DMS53 treated with DMSO at 0.1 percent for 48 hours (cell line): ENCODE results near the gene SVIL.
"Not testable (repeated sequence)": the region's sequence is repeated elsewhere in the genome, so short reads cannot be mapped to it uniquely, and the experiment has no call there.

ENCODE experiments used
- DNase-seq: peaks from one replicate; lab custom pipeline; 2025; ENCODE audit not compliant: unreplicated experiment; lab: John Stamatoyannopoulos, UW

Gene SVIL

DNA sequence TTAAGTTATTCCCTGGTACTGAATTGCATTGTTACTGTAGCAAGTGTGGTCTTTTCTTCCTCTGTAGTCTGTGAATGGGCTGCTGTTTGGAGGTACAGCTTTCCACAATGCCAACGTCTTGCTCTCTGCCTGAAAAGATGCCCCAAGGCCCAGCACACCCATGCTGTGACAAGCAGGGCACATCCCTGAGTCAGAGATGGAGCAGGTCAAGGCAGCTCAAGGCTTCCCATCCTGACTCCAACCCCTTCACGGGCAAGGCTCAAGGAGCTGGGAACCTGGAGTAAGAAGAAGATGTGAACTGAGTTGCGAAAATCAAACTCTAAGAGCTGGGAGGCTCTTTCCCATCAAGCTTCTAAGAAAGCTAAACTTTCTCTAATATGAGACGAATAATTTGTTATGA lies 27.2 kb downstream of the SVIL start:
- DNase-seq, result no peak

DNA sequence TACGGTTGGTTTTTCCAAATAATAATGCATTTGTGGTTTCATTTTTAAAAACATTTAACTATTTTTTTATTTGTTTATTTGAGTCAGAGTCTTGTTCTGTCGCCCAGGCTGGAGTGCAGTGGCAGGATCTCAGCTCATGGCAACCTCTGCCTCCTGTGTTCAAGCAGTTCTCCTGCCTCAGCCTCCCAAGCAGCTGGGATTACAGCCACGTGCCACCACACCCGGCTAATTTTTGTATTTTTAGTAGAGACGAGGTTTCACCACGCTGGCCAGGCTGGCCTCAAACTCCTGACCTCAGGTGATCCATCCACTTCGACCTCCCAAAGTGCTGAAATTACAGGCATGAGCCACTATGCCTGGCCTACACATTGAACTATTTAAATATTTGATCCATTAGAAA lies 28.1 kb downstream of the SVIL start:
- DNase-seq, result not testable (repeated sequence)

DNA sequence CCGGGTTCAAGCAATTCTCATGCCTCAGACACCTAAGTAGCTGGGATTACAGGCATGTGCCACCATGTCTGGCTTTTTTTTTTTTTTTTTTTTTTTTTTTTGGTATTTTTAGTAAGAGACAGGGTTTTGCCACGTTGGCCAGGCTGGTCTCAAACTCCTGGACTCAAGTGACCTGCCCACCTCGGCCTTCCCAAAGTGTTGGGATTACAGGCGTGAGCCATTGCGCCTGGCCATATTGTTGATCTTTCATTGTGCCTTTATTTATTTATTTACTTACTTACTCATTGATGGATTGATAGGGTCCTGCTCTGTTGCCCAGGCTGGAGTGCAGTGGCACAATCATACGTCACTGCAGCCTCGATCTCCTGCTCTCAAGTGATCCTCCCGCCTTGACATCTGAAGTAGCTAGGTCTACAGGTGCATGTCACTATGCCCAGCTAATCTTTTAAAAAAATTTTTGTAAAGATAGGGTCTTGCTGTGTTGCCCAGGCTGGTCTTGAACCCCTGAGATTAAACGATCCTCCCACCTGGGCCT lies 30.4 kb downstream of the SVIL start:
- no peak for DNase-seq

DNA sequence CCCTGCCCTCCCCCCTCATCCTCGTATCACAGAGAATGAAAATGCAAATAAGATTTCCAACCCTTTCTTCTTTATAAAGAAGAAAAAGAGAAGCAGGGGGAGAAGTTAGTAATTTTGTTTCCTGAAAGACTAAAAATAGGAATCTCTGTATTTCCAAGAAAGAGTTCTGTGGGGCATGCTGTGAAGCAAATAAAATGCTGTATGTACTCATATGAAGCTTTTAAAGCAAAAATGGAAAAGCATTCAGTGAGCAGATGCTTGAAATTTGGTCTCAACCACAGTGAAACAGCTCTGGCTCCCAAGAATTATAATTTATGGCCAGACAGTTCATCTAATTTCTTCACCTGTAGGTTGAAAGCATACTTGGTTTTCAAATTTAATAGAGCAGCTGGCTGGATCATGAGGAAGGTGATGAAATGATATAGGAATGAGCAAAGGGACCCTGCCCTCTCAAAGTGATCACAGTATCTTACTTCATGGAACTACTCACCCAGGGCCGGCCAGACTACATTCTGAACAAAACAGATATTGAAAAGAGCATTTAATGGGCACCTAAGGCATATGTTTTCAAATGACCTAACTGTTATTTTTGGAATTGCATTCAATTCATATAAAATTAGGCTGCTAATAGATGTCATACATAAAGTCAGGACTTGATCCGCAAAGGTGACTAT lies 31.4 kb downstream of the SVIL start:
- DNase-seq, result no peak

DNA sequence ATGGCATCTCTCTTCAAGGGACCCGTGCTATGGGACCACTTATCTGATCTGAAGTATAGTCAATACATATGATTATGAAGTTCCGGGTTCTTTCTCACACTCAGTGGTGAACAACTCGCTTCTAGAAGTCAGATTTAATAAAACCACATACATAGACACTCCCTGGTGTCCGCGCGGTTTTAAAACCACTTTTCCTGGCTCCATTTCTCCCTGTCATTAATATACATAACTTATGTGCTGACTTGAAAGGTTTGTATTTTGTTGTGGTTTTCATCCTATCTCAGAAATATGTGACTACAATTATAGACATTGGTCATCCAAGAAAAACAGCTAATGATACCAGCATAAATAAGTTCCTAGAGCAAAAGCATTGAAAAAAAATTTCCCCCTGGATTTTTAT lies 34.0 kb downstream of the SVIL start:
- DNase-seq, result no peak

DNA sequence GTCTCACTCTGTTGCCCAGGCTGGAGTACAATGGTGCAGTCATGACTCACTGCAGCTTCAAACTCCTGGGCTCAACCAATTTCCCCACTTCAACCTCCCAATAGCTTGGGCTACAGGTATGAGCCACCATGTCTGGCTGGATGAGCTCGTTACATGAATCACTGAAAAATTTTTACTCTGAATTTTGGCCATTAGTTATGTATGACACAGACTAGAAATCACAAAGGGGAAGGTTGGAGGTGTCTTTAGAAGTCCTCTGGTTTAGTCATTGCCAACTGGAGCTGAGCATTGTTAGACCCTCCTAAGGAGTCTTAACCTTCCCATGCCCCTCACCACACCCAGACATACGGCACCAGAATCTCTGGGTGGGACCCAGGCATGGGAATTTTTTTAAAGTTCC lies 34.7 kb downstream of the SVIL start:
- DNase-seq, result no peak

DNA sequence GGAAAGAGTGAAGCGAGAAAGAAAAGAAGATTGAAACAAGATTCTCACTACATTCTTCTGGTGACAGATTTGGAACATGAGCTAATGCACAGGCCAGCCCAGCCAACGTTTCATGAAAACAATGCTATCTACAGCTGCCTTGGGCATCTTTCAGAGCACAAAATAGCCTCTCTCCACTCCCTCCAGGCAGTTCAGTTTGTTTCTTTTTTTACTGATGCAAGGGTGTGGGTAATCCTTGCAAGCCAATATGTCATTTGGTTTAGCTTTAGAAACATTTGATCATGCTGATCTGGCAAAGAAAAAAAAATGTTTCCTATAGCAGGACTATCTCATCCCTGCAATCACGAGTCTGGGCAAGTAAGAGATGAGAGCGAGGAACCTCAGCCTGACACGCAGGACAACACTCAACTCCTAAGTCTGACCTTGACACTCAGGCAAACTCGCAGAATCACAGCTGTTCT lies 35.9 kb downstream of the SVIL start:
- no peak for DNase-seq

DNA sequence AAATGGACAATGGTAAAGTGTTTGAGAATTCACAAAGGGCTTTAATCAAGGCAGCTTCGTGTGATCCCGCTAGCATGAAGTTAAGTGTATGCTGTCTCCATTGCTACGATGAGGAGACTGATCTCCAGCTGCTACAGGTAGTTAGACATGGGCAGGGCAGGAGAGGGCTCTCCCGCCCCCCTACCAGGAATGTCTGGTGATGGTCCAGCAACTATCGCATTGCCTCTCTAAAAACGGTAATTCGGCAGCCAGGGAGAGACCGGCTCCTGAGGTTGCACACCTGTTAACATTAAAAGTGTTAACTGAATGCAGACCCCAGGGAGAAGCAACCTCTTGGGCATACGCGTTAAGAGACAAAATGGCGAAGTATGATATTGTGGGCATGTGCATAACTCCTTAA lies 37.9 kb downstream of the SVIL start:
- DNase-seq, result no peak

DNA sequence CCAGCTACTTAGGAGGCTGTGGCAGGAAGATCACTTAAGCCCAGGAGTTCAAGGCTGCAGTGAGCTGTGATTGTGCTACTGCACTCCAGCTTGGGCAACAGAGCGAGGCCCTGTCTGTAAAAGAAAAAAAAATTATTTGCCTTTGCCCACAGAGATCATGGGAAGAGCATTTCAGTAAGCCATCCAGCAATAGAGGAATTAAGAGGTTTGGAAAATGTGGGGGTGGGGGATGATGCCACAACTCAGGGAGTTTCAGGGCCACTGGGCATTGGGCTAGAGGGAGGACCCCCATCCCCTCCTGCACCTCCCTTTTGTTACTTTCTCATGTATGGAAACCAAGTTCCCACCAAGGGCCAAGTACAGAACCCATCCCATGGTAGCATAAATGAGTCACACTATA lies 38.4 kb downstream of the SVIL start:
- no peak for DNase-seq

DNA sequence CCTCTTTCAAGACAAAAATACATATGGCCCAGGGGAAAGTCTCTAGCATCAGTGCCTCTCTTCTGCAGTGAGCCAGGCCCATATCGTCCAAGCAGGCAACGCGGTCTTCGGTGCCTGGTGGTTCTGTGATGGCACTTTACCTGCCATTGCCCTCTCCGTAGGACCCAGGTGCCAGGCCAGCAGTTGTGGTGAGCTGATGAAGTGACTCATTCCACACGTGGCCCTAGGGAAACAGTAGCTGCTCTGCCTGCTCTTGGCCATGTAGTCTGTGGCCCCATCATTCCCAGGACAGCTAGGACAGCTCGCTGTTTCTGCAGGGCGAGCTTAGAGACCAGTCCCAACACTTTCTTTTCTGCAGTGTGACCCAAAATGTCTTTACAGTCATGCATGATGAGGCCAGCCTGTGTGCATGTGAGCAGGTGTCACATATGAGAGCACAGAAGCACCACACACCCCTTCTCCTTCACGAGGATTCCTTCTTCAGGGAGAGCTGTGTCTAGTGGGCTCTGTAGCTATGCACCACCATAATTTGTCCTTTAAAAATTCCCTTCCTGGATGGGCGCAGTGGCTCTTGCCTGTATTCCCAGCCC lies 39.0 kb downstream of the SVIL start:
- no peak for DNase-seq

DNA sequence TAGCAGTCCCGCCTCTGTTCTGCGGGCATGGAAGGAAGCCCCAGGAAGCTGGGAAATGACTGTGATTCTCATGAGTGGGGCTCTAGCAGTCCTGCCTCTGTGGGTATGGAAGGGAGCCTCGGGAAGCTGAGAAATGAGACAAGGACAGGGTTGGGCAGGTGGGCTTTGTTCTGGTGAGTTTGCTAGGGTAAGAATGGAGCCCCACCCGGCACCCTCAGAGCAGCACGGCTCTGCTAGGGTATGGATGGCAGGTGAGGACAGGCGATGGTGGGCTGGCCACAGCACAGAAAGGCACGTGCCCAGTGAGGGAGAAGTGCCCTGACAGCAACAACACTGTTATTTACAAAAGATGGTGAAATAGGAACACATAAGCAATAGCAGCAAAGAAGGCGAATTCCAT lies 39.6 kb downstream of the SVIL start:
- no peak for DNase-seq

DNA sequence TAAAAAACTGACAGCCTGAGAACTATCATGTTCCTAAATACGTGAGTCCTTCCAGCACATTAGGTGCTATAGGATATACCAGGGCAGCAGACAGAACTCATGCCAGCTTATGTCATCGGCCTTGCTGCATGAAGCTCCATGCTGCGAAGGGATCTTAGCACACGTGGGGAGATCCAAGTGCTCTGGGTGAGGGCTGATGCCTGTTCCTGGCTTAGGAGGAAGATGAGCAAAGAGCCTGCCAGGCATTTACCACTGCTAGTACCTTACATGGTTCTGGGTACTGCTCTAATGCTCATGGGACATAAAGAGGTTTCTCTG lies 43.2 kb downstream of the SVIL start:
- no peak for DNase-seq

DNA sequence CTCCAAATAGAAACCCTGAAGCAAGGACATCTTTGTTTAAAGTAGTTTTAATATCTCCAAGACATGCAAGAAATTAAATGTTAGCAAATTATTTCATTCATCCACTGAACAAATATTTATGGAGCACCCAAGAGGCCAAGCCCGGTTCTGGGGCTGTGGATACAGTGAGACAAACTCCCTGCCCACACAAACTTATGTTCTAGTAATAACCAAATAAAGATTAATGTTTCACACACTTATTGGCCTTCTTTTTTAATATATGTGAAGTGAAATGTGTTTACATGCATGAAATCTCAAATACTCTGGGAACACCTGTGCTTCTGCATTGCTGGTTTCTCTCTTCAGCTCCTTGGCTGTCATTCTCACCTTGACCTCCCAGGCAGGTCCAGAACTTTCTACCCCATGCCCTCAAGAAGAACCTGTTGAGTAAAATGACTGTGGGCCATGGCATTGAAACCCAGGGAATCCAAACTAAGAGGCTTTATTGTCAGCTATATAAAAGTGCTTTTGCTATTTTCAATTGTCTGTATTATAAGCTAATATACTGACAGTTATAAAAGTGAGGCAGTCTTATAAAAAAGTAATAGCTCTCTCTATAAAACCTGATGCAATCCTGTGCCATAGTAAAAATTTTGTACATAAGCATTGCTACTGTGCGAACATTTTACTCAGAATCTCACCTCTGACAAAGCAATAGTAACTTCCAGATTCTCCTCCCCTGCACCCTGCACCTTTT lies 43.7 kb downstream of the SVIL start:
- DNase-seq, result no peak

DNA sequence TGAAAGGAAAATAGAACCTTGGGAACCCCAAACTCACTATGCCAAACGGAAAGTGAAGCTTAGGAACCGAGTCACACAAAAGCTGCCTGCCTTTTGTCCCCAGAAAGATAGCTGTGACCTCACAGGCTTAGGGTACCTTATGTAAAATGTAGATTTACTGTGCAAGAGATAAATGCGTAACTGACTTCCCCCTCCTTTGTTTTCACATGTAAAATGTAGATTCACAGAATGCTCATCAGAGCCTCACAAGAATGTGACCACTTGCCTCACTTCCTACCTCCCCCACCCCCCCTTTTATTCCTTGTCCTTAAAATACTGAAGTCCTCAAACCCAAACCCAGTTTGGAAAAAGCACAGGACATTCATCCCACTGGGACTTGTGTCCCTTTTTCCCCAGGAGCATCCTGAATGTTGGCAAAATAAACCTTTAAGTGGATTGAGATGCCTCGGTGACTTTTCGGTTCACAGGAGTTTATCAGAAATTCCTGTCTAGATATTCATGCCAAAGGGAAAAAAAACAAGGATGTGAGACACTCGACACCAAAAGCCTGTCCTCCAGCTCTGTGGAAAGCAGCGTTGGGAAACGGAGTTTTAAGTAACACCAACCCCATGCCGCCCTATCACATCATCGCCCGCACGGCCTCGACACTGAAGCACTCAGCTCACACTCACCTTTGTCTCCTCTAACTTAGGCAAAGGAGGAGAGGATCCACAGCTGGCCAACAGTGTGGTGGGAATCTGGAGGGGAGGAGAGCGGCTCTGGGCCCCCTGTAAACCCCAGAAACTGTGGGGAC lies 45.9 kb downstream of the SVIL start:
- no peak for DNase-seq

DNA sequence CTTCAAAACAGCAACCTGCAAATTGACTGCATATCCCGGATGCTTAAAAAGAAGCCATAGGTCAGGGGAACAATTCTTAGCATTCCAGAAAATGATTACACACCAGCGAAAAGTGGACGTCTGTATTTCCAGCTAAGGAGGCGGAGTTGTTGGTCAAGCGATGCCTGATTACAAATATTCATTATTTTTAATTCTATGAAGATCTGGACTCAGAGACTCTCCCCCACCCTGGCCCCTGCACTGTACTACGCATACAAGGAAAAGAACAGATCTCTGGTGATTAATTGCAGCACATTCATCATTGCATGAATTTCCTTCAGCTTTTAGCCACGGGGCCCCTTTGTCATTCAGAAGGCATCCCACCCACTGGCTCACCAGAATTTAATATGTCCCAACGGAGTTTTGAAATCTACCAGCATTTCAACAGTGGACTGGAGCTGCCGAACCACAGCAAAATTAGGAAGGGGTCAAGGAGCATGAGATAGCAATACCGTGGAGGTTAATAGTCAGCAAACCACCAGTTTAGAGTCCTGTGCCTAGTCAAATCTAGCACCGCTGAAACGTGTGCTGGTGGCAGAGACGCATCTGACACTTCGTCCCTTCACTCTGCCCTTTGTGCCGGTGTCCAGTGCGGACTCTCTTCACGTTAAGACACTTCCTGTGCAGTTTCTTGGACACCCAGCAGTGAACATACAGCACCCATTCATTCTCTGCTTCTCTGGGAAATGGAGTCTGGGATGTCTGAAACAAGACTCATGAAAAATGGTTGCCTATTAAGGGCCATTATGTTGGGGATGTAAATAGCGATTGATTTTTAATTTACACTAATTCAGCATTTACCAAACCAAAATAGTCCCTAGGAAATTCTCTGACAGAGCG lies 46.8 kb downstream of the SVIL start:
- not testable (repeated sequence) for DNase-seq

DNA sequence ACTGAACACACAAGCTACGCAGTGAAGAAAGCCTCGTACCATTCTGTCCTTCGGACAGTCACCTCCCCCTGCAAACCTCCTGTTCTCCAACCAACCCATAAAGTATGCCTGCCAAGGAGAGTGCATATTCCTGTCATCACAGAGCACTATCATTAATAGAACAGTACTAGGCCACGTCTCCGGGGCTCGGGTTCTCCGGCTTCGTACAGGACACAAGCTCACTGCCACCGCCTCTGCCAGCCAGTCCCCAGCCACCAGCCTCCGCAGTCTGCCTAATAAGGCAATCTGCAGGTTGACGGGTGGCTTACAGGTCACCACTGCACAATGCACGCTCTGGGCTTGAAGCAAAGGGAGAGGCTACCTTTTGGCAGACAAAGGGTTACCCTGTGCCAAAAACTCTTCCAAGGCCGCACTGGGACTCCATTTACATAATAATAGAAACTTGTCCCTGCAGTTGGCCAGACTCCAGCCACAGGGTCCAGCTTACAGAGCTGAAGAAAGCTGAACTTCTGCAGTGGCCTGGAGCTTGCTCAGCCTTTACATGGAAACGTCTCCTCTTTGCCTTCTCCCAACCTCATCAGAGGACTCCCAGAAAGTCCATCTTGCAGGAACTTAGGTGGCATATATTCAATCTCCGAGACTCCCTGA lies 47.5 kb downstream of the SVIL start:
- DNase-seq, result not testable (repeated sequence)

DNA sequence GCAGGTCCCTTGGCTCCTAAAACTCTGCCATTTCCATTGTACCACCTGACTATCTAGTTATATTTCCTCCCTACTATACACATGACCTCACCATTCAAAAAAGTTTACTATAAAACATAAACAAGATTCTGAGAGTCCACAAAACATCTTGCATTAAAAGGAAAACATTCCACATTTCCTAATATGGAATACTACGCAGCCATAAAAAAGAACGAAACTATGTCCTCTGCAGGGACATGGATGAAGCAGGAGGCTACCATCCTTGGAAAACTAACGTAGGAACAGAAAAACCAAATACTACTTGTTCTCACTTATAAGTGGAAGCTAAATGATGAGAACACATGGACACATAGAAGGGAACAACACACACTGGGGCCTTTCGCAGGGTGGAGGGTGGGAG lies 48.3 kb downstream of the SVIL start:
- DNase-seq, result no peak

DNA sequence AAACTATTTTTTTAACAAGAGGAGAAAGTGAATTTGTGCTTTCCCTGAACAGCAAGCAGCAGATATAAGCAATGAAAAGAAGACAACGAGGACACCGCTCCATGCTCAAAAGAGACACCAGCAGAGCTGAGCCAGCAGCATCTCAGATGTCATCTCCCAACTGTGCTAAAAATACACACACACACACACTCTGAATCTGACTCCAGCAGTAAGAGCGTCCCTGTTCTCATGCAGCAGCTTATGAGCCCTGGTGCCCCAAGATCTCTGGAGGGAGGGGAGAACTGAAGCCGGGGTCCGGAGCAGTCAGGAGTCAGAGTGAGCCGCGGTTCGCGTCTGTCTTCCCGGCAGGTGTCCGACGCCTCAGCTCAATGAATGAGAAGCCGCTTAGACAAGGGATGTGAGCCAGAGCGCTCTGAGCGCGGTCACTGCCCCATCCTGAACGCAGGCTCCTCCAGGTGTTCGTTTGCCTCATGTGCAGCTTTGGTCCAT lies 49.2 kb downstream of the SVIL start:
- DNase-seq, result no peak

DNA sequence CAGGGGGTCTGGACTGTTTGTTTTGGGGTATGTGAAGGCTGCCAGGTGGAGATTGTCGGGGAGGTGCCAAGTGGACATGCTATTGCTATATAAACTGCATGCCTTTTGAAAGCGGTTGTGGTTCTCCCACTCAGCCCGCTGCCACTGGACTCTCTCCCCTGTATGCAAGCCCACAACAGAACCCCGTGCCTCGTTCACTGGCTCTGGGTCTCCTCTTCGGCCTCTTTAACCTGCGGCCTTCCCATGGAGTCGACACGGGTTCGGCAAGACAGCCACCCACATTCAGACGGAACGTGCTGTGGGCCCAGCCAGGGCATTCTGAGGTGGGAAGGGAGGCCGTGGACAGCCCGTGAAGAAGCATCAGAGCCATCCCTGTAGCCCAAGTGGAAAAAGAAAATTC lies 50.3 kb downstream of the SVIL start:
- DNase-seq, result no peak

DNA sequence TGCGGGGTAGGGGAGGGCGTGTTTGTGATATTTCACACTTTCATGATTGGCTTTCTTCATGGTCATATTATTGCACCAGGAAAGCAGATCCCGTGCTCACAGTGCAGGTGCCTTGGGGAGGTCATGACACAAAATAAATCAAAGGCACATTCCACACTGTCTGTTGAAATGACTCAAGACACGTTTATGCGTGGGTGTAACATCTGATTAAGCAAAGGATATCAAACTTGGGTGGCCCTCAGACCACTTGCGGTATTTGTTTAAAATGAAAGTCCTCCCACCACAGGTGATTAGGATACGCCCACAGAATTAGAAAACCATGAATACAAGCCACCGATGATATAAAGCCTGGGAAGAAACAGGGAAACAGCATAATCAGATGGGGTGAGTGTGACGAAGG lies 51.1 kb downstream of the SVIL start:
- DNase-seq, result no peak
